ENCODE measurements around the gene SMIM33. TPM values are rescaled to one million over a fixed set of nuclear protein-coding genes. Genes with fewer than 3 reads are reported as not detected.
A peak's percentile ranks its signal among the peaks of the same experiment; 100 is the strongest.

SMIM33 gene
- total RNA-seq, 2 experiments from 2014 or later = 0.08 TPM; not detected in 1

GRCh38 chr5:139451176-139451575 lies 19.6 kb upstream of the SMIM33 start:
- Mint-ChIP-seq H3K9me3 (no peaks in the 10 kb centered on the region), H3K36me3 (ENCODE audit: low read depth) (no peaks in the 10 kb centered on the region), H3K4me3 (no peak overlapping the region), H3K27me3 (no peaks in the 10 kb centered on the region), H3K4me1 (ENCODE audit: low read depth) (peaks cover 53% of the 10 kb centered on the region), H3K27ac (no peak overlapping the region)
- POLR2A ChIA-PET = no interaction called here
- Histone ChIP-seq H3K27me3 (ENCODE audit: control insufficient read depth in 1 of 2, insufficient read depth in 2 of 2, low read length in 2 of 2) (no peaks in the 10 kb centered on the region), H3K9me3 (ENCODE audit: control insufficient read depth in 1 of 2, insufficient read depth in 1 of 2, low read length in 2 of 2) (no peaks in the 10 kb centered on the region), H3K27ac (ENCODE audit: low read depth in 1 of 2, low read length in 2 of 2) (no peak overlapping the region), H3K4me1 (ENCODE audit: insufficient read depth, low read length) (peaks cover 52% of the 10 kb centered on the region), H3K4me3 (ENCODE audit: low read length) (no peak overlapping the region), H3K36me3 (ENCODE audit: insufficient read depth, low read length) (no peaks in the 10 kb centered on the region)
- DNase-seq (no peak), ATAC-seq (ENCODE audit: poor library complexity) (no peak)
- CTCF ChIA-PET = no interaction called here
- intact Hi-C loops (cut with DNase I, micrococcal nuclease) = no loop called here
- no peak for TF ChIP-seq CTCF (IDR thresholded peaks at IDR 0.05)

GRCh38 chr5:139451878-139452660 lies 18.7 kb upstream of the SMIM33 start:
- H3K4me1 ChIP-seq (ENCODE audit: insufficient read depth, low read length) = peaks cover 52% of the 10 kb centered on the region
- no peak overlapping the region for H3K4me3 ChIP-seq (ENCODE audit: low read length)
- no peak overlapping the region for H3K27ac ChIP-seq (ENCODE audit: low read depth in 1 of 2, low read length in 2 of 2)
- ATAC-seq (ENCODE audit: poor library complexity) (no peak), DNase-seq (no peak)
- H3K36me3 Mint-ChIP-seq (ENCODE audit: low read depth) = no peaks in the 10 kb centered on the region
- H3K4me3 Mint-ChIP-seq = no peak overlapping the region
- H3K36me3 ChIP-seq (ENCODE audit: insufficient read depth, low read length) = no peaks in the 10 kb centered on the region
- no peaks in the 10 kb centered on the region for H3K27me3 Mint-ChIP-seq
- intact Hi-C loops (cut with DNase I, micrococcal nuclease) = no loop called here
- no peak for TF ChIP-seq CTCF (IDR thresholded peaks at IDR 0.05)
- H3K9me3 ChIP-seq (ENCODE audit: control insufficient read depth in 1 of 2, insufficient read depth in 1 of 2, low read length in 2 of 2) = no peaks in the 10 kb centered on the region
- H3K27me3 ChIP-seq (ENCODE audit: control insufficient read depth in 1 of 2, insufficient read depth in 2 of 2, low read length in 2 of 2) = no peaks in the 10 kb centered on the region
- ChIA-PET POLR2A (no interaction called here), CTCF (no interaction called here)
- no peak overlapping the region for H3K27ac Mint-ChIP-seq
- no peaks in the 10 kb centered on the region for H3K9me3 Mint-ChIP-seq
- H3K4me1 Mint-ChIP-seq (ENCODE audit: low read depth) = peaks cover 53% of the 10 kb centered on the region

- POLR2A ChIA-PET = no interaction called here
- intact Hi-C loops (cut with DNase I, micrococcal nuclease) = no loop called here
Measured at GRCh38 chr5:139453683-139454567, 16.9 kb upstream of the SMIM33 start.

More at GRCh38 chr5:139453683-139454567, 16.9 kb upstream of the SMIM33 start:
- H3K4me1 ChIP-seq (ENCODE audit: insufficient read depth, low read length) = peaks cover 61% of the 10 kb centered on the region
- H3K27ac Mint-ChIP-seq = peak overlapping the region; percentile 89
- H3K36me3 Mint-ChIP-seq (ENCODE audit: low read depth) = no peaks in the 10 kb centered on the region
- H3K9me3 Mint-ChIP-seq = no peaks in the 10 kb centered on the region
- H3K27me3 ChIP-seq (ENCODE audit: control insufficient read depth in 1 of 2, insufficient read depth in 2 of 2, low read length in 2 of 2) = no peaks in the 10 kb centered on the region
- H3K4me1 Mint-ChIP-seq (ENCODE audit: low read depth) = peaks cover 51% of the 10 kb centered on the region
- H3K4me3 ChIP-seq (ENCODE audit: low read length) = no peak overlapping the region
- no peaks in the 10 kb centered on the region for H3K27me3 Mint-ChIP-seq
- no peak overlapping the region for H3K4me3 Mint-ChIP-seq
- ATAC-seq (ENCODE audit: poor library complexity) (no peak), DNase-seq (peak in 4 of 14 experiments; percentile 25 to 61 (median 44))
- H3K36me3 ChIP-seq (ENCODE audit: insufficient read depth, low read length) = no peaks in the 10 kb centered on the region
- TF ChIP-seq CTCF (IDR thresholded peaks at IDR 0.05) = no peak
- CTCF ChIA-PET = no interaction called here
- no peaks in the 10 kb centered on the region for H3K9me3 ChIP-seq (ENCODE audit: control insufficient read depth in 1 of 2, insufficient read depth in 1 of 2, low read length in 2 of 2)
- H3K27ac ChIP-seq (ENCODE audit: low read depth in 1 of 2, low read length in 2 of 2) = peak overlapping the region in 1 of 2 donors; percentile 1
